ENCODE data around the gene ATXN7L1.

- TF ChIP-seq GATA2 (IDR thresholded peaks at IDR 0.05; ENCODE audit: low read depth, low read length) (no peak), GATA3 (IDR thresholded peaks at IDR 0.05; ENCODE audit: low read depth, low read length) (no peak)
Measured at GRCh38 chr7:105810556-105810955, 65.8 kb downstream of the ATXN7L1 start.

Measured in SH-SY5Y (cell line).